ENCODE measurements around the gene EME2.
"Not testable (repeated sequence)": the region's sequence is repeated elsewhere in the genome, so short reads cannot be mapped to it uniquely, and the experiment has no call there.

The EME2 gene

GRCh38 chr16:1794221-1794871 is 21.7 kb downstream of the EME2 start:
- no peak for DNase-seq (ENCODE audit: insufficient read length, low spot score)
- TF ChIP-seq CTCF (IDR thresholded peaks at IDR 0.05; ENCODE audit: insufficient read depth, missing control alignments): no peak
- no peak for FAIRE-seq

- DNase-seq (ENCODE audit: insufficient read length, low spot score) (no peak), FAIRE-seq (no peak)
Observed at GRCh38 chr16:1794908-1795666, 22.5 kb downstream of the EME2 start.

GRCh38 chr16:1799263-1799662 is 26.7 kb downstream of the EME2 start:
- FAIRE-seq; DNase-seq (ENCODE audit: insufficient read length, low spot score): not testable (repeated sequence)

More at GRCh38 chr16:1794908-1795666, 22.5 kb downstream of the EME2 start:
- no peak for TF ChIP-seq CTCF (IDR thresholded peaks at IDR 0.05; ENCODE audit: insufficient read depth, missing control alignments)

DNA sequence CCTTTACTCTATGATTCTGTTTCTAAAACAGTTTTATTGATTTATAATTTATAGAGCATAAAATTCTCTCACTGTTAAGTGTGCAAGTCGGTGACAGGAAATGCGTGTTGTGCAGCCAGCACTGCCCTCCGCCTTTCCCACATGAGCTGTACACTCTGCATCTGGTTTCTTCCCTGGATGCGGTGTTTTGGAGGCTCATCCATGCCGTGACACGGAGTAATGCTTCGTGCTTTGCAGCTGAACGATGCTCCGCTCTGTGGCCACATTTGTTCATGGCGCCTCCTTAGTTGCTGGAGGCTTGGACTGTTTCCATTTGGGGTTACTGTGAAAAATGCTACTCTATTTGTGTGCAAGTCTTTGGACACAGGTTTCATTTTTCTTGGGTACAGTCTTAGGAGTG is 28.1 kb downstream of the EME2 start:
- FAIRE-seq (no peak), DNase-seq (ENCODE audit: insufficient read length, low spot score) (no peak)
- TF ChIP-seq CTCF (IDR thresholded peaks at IDR 0.05; ENCODE audit: insufficient read depth, missing control alignments): no peak

DNA sequence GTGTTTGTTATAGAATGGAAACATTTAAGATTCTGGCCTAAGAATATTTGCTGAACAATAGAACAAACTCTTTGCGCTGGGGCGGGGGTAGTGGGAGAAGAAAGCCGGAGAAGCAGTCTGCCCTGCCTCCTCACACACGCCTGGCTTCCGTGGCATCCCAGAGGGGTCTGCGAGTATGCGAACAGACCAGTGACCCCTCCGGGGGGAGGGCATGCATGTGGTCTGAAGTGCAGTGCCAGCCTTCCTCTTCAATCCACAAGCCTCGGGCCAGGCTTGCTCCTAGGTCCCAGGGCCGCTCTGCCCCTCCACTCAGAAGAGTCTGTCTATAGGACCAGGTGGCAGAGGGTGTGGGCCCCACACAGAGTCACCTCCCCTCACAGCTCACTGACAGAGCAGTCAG is 35.0 kb downstream of the EME2 start:
- no peak for TF ChIP-seq CTCF (IDR thresholded peaks at IDR 0.05; ENCODE audit: insufficient read depth, missing control alignments)
- no peak for DNase-seq (ENCODE audit: insufficient read length, low spot score)
- no peak for FAIRE-seq

DNA sequence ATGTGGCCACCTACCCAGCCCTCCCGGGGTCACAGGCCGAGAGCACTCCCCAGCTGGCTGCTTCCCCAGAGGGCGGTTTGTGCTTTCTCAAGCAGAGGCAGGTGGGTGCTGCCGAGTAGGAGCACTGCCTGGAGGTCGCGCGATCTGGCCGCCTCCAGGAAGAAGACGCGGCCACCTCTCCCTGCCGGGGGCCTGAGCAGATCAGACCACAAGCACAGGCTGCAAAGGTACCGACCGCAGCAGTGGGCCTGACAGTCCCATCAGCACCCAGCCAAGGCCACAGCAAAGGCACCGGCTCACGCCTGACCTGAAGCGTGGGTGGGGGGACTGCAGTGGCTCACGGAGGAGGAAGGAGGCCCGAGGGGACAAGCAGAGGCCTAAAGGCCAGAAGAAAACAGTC is 36.1 kb downstream of the EME2 start:
- FAIRE-seq: no peak
- TF ChIP-seq CTCF (IDR thresholded peaks at IDR 0.05; ENCODE audit: insufficient read depth, missing control alignments): no peak
- no peak for DNase-seq (ENCODE audit: insufficient read length, low spot score)

DNA sequence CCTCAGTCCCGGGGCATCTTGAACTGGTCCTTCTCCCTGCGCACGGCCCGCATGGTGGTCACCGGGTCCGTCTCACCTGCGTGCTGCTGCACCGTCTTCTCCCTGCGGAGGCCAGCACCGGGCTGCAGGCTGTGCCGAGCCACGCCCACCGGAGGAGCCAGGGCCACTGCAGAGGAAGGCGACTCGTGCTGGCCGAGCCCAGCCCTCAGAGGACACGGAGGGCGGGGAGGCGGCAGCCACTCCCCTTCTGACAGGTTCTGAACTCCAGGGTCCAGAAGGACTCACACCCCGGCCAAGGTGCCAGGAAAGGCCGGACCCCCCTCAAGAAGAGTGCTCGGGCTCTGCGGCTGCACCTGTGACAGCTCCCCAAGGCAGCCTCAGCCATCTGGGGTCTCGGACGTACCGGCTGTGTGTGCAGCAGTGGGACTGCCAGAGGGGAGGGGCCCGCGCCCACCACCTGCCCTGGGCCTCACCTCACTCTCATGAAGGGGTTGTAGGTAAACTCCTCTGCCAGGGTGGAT is 36.7 kb downstream of the EME2 start:
- FAIRE-seq (no peak), DNase-seq (ENCODE audit: insufficient read length, low spot score) (no peak)

More for the DNA sequence above, 36.7 kb downstream of the EME2 start:
- TF ChIP-seq CTCF (IDR thresholded peaks at IDR 0.05; ENCODE audit: insufficient read depth, missing control alignments): no peak
